DOHH2 (cell line): ENCODE data around the gene COX7A2L.

Experiments
- EZH2phosphoT487 ChIP-seq: fragments of 200-600 bp; sonication (generic); IDR thresholded peaks from 2 replicates; pipeline ENCODE4 v1.6.1; 2017; ENCODE audit warnings: borderline replicate concordance, mild to moderate bottlenecking, antibody characterized with exemption, low read length, moderate library complexity, mixed read lengths
- TF ChIP-seq, protein P1 (sequence below): fragments of 200-600 bp; sonication (generic); IDR thresholded peaks from one replicate; pipeline ENCODE4 v1.5.1; 2014; ENCODE audit warnings: antibody characterized with exemption, mild to moderate bottlenecking, low read depth, low read length; ENCODE audit not compliant: poor library complexity, severe bottlenecking

GRCh38 chr2:42401773-42402172, 40.8 kb upstream of the COX7A2L start:
- TF ChIP-seq, protein P1, sequence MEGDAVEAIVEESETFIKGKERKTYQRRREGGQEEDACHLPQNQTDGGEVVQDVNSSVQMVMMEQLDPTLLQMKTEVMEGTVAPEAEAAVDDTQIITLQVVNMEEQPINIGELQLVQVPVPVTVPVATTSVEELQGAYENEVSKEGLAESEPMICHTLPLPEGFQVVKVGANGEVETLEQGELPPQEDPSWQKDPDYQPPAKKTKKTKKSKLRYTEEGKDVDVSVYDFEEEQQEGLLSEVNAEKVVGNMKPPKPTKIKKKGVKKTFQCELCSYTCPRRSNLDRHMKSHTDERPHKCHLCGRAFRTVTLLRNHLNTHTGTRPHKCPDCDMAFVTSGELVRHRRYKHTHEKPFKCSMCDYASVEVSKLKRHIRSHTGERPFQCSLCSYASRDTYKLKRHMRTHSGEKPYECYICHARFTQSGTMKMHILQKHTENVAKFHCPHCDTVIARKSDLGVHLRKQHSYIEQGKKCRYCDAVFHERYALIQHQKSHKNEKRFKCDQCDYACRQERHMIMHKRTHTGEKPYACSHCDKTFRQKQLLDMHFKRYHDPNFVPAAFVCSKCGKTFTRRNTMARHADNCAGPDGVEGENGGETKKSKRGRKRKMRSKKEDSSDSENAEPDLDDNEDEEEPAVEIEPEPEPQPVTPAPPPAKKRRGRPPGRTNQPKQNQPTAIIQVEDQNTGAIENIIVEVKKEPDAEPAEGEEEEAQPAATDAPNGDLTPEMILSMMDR, result no peak
- TF ChIP-seq EZH2phosphoT487, result no peak
